ENCODE results near the gene ATG10. TPM values are rescaled to one million over a fixed set of nuclear protein-coding genes. Genes with fewer than 3 reads are reported as not detected.

ATG10 gene
- total and polyA plus RNA-seq, 2 experiments from 2014 or later = 12.5 to 17.7 TPM

DNA sequence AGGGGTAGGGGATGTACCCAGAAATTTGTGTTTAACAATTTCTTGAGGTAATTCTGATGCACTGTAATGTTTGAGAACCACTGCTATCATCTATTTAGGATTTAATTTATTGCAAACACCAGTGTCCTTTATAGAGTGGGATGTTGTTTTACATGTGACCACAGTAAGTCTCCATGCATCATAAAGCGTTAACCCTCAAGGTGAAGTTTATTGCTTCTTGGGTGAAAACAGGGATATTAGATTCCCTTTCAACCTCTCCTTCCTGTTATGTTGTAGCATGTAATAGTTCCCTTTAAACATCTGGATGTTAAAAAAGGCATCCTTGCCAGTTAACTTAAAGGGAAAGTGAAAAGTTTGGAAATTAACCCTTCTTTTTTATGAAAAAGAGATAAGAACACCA is 35.8 kb upstream of the ATG10 start:
- peaks cover 3% of the 10 kb centered on the region for H3K27me3 Mint-ChIP-seq (ENCODE audit: insufficient read depth, low read depth, poor library complexity)
- peaks cover 5% of the 10 kb centered on the region for H3K36me3 Mint-ChIP-seq (ENCODE audit: low read depth)
- H3F3A ChIP-seq (replicated peaks; ENCODE audit: low read depth) = no peaks in the 10 kb centered on the region
- H3K4me2 ChIP-seq = no peak overlapping the region
- DNase-seq (ENCODE audit: low spot score) (no peak), ATAC-seq (no peak)
- H3K27me3 ChIP-seq (ENCODE audit: insufficient read depth) = no peaks in the 10 kb centered on the region
- no peak overlapping the region for H3K27ac ChIP-seq (ENCODE audit: low read depth)
- H3K79me2 ChIP-seq (replicated peaks; ENCODE audit: insufficient read depth) = no peaks in the 10 kb centered on the region
- H3K4me3 ChIP-seq = no peak overlapping the region
- H4K20me1 ChIP-seq (replicated peaks; ENCODE audit: insufficient read depth) = no peaks in the 10 kb centered on the region
- H3K27ac Mint-ChIP-seq = no peak overlapping the region
- no peak overlapping the region for H2AFZ ChIP-seq
- H3K4me1 ChIP-seq (ENCODE audit: insufficient read depth) = no peaks in the 10 kb centered on the region
- H3K4me3 Mint-ChIP-seq = no peak overlapping the region
- no peaks in the 10 kb centered on the region for H3K4me1 Mint-ChIP-seq
- TF ChIP-seq, protein P1, sequence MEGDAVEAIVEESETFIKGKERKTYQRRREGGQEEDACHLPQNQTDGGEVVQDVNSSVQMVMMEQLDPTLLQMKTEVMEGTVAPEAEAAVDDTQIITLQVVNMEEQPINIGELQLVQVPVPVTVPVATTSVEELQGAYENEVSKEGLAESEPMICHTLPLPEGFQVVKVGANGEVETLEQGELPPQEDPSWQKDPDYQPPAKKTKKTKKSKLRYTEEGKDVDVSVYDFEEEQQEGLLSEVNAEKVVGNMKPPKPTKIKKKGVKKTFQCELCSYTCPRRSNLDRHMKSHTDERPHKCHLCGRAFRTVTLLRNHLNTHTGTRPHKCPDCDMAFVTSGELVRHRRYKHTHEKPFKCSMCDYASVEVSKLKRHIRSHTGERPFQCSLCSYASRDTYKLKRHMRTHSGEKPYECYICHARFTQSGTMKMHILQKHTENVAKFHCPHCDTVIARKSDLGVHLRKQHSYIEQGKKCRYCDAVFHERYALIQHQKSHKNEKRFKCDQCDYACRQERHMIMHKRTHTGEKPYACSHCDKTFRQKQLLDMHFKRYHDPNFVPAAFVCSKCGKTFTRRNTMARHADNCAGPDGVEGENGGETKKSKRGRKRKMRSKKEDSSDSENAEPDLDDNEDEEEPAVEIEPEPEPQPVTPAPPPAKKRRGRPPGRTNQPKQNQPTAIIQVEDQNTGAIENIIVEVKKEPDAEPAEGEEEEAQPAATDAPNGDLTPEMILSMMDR (conservative IDR thresholded peaks at IDR 0.05; ENCODE audit: low read depth in 2 of 2) = no peak
- TF ChIP-seq STAT1 (IDR thresholded peaks at IDR 0.05; ENCODE audit: unreplicated experiment) (no peak), JUNB (IDR thresholded peaks at IDR 0.05; ENCODE audit: unreplicated experiment) (no peak), CREB1 (CRISPR knock-in tag; IDR thresholded peaks at IDR 0.05; ENCODE audit: low read depth) (no peak), POLR2AphosphoS5 (IDR thresholded peaks at IDR 0.05; ENCODE audit: low read depth) (no peak), EZH2phosphoT487 (IDR thresholded peaks at IDR 0.05; ENCODE audit: unreplicated experiment) (no peak), EZH2 (IDR thresholded peaks at IDR 0.05; ENCODE audit: low read depth, unreplicated experiment) (no peak), ZNF331 (CRISPR knock-in tag; IDR thresholded peaks at IDR 0.05; ENCODE audit: low read depth) (no peak), ZNF114 (CRISPR knock-in tag; IDR thresholded peaks at IDR 0.05) (no peak), NANOG (IDR thresholded peaks at IDR 0.05; ENCODE audit: borderline replicate concordance) (no peak)
- TF ChIP-seq, protein P2, sequence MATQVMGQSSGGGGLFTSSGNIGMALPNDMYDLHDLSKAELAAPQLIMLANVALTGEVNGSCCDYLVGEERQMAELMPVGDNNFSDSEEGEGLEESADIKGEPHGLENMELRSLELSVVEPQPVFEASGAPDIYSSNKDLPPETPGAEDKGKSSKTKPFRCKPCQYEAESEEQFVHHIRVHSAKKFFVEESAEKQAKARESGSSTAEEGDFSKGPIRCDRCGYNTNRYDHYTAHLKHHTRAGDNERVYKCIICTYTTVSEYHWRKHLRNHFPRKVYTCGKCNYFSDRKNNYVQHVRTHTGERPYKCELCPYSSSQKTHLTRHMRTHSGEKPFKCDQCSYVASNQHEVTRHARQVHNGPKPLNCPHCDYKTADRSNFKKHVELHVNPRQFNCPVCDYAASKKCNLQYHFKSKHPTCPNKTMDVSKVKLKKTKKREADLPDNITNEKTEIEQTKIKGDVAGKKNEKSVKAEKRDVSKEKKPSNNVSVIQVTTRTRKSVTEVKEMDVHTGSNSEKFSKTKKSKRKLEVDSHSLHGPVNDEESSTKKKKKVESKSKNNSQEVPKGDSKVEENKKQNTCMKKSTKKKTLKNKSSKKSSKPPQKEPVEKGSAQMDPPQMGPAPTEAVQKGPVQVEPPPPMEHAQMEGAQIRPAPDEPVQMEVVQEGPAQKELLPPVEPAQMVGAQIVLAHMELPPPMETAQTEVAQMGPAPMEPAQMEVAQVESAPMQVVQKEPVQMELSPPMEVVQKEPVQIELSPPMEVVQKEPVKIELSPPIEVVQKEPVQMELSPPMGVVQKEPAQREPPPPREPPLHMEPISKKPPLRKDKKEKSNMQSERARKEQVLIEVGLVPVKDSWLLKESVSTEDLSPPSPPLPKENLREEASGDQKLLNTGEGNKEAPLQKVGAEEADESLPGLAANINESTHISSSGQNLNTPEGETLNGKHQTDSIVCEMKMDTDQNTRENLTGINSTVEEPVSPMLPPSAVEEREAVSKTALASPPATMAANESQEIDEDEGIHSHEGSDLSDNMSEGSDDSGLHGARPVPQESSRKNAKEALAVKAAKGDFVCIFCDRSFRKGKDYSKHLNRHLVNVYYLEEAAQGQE (IDR thresholded peaks at IDR 0.05; ENCODE audit: unreplicated experiment) = no peak
- TF ChIP-seq, protein P3, sequence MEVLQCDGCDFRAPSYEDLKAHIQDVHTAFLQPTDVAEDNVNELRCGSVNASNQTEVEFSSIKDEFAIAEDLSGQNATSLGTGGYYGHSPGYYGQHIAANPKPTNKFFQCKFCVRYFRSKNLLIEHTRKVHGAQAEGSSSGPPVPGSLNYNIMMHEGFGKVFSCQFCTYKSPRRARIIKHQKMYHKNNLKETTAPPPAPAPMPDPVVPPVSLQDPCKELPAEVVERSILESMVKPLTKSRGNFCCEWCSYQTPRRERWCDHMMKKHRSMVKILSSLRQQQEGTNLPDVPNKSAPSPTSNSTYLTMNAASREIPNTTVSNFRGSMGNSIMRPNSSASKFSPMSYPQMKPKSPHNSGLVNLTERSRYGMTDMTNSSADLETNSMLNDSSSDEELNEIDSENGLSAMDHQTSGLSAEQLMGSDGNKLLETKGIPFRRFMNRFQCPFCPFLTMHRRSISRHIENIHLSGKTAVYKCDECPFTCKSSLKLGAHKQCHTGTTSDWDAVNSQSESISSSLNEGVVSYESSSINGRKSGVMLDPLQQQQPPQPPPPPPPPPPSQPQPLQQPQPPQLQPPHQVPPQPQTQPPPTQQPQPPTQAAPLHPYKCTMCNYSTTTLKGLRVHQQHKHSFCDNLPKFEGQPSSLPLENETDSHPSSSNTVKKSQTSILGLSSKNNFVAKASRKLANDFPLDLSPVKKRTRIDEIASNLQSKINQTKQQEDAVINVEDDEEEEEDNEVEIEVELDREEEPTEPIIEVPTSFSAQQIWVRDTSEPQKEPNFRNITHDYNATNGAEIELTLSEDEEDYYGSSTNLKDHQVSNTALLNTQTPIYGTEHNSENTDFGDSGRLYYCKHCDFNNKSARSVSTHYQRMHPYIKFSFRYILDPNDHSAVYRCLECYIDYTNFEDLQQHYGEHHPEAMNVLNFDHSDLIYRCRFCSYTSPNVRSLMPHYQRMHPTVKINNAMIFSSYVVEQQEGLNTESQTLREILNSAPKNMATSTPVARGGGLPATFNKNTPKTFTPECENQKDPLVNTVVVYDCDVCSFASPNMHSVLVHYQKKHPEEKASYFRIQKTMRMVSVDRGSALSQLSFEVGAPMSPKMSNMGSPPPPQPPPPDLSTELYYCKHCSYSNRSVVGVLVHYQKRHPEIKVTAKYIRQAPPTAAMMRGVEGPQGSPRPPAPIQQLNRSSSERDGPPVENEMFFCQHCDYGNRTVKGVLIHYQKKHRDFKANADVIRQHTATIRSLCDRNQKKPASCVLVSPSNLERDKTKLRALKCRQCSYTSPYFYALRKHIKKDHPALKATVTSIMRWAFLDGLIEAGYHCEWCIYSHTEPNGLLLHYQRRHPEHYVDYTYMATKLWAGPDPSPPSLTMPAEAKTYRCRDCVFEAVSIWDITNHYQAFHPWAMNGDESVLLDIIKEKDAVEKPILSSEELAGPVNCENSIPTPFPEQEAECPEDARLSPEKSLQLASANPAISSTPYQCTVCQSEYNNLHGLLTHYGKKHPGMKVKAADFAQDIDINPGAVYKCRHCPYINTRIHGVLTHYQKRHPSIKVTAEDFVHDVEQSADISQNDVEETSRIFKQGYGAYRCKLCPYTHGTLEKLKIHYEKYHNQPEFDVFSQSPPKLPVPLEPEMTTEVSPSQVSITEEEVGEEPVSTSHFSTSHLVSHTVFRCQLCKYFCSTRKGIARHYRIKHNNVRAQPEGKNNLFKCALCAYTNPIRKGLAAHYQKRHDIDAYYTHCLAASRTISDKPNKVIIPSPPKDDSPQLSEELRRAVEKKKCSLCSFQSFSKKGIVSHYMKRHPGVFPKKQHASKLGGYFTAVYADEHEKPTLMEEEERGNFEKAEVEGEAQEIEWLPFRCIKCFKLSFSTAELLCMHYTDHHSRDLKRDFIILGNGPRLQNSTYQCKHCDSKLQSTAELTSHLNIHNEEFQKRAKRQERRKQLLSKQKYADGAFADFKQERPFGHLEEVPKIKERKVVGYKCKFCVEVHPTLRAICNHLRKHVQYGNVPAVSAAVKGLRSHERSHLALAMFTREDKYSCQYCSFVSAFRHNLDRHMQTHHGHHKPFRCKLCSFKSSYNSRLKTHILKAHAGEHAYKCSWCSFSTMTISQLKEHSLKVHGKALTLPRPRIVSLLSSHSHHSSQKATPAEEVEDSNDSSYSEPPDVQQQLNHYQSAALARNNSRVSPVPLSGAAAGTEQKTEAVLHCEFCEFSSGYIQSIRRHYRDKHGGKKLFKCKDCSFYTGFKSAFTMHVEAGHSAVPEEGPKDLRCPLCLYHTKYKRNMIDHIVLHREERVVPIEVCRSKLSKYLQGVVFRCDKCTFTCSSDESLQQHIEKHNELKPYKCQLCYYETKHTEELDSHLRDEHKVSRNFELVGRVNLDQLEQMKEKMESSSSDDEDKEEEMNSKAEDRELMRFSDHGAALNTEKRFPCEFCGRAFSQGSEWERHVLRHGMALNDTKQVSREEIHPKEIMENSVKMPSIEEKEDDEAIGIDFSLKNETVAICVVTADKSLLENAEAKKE (CRISPR knock-in tag; IDR thresholded peaks at IDR 0.05) = no peak
- TF ChIP-seq, protein P4, sequence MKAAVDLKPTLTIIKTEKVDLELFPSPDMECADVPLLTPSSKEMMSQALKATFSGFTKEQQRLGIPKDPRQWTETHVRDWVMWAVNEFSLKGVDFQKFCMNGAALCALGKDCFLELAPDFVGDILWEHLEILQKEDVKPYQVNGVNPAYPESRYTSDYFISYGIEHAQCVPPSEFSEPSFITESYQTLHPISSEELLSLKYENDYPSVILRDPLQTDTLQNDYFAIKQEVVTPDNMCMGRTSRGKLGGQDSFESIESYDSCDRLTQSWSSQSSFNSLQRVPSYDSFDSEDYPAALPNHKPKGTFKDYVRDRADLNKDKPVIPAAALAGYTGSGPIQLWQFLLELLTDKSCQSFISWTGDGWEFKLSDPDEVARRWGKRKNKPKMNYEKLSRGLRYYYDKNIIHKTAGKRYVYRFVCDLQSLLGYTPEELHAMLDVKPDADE (IDR thresholded peaks at IDR 0.05) = no peak
- peaks cover 15% of the 10 kb centered on the region for H3K9me3 Mint-ChIP-seq
- no peaks in the 10 kb centered on the region for H3K36me3 ChIP-seq (ENCODE audit: insufficient read depth)
- no peaks in the 10 kb centered on the region for H3K9me2 ChIP-seq (ENCODE audit: insufficient read depth)
